Stimulated activated CD4-positive, alpha-beta T cell treated with anti-CD3 and anti-CD28 coated beads, TNF-alpha, amount 100 ng/mL, for 48 hours (primary cell): ENCODE measurements around the gene PRAME.
"Not testable (repeated sequence)": the region's sequence is repeated elsewhere in the genome, so short reads cannot be mapped to it uniquely, and the experiment has no call there.

ENCODE experiments used
- DNase-seq, 3 donors: peaks; one replicate each; pipeline ENCODE4 v3.0.0-alpha.2; 2020; ENCODE audit warnings: low read depth in 3 of 3

Gene PRAME

DNA sequence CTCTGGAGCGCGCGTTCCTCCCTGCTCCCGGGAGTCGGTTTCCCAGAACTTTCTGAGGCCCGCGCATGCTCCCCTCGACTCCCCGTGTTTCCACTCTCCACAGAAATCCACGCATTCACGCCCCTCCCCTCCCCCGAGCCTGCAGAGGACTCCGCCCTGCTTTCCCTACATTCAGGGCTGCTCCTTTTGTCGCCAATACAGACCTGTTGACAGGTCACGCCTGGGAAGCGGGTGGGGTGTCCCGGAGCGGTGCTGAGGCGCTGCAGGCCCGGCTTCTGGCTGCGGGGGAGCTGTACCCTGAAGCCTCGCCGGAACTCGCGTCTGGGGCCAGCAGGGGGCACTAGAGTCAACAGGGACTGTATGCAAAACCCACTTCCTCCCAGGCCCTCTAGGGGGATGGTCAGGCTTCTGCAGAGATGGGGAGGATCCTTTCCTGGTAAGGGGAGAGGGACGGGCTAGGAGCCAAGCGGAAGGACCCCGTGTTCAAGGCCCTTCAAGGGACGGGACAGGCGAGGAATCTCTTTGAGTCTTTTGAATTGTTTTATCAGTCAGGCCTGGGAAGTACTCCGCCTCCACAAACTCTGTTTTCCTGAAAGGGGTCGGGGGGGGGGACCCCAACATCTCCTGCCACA, at the start of gene PRAME:
Gene PRAME (minus strand): TSS at position 294 of the 632 bp plus-strand sequence. CDS start 2,433 bp downstream, outside the sequence.
- DNase-seq = peak; percentile 73 to 84 (median 81)

DNA sequence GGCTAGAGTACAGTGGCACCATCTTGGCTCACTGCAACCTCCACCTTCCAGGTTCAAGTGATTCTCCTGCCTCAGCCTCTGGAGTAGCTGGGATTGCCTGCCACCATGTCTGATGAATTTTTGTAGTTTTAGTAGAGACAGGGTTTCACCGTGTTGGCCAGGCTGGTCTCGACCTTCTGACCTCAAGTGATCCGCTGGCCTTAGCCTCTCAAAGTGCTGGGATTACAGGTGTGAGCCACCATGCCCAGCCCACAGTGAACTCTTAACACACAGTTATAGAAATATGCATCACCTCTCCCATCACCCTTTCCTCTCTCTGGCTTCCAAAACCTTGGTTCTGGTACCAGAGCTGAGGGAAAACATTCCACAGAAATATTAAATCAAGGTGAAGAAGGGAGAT, 49.0 kb upstream of the PRAME start:
- DNase-seq = not testable (repeated sequence)

- DNase-seq = no peak
Measured at GRCh38 chr22:22605074-22605404, 46.0 kb upstream of the PRAME start.

- no peak for DNase-seq
Measured at GRCh38 chr22:22604326-22605073, 45.4 kb upstream of the PRAME start.

DNA sequence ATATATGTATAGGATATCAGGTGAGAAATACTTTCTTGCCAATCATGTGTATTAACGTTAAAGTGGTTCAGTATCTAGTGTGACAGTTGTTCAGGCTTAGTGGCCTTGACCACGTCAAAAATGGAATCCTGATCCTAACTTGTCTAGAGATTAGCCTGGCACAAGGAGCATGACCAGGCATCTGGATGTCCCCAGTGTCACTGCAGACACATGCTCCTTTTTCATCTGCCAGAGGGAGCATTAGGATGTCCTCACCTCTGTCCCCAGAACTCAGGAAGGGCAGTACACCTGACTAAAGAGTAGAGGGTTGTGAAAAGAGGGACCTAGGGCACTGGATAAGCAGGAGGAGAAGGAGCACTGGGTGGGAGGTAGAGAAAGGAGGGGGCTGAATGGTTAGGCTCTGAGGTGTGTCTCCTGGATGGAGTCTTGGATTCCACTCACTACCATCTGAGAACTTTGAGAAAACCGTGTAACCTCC, 44.4 kb upstream of the PRAME start:
- no peak for DNase-seq

- no peak for DNase-seq
Measured at GRCh38 chr22:22600531-22601261, 41.6 kb upstream of the PRAME start.

DNA sequence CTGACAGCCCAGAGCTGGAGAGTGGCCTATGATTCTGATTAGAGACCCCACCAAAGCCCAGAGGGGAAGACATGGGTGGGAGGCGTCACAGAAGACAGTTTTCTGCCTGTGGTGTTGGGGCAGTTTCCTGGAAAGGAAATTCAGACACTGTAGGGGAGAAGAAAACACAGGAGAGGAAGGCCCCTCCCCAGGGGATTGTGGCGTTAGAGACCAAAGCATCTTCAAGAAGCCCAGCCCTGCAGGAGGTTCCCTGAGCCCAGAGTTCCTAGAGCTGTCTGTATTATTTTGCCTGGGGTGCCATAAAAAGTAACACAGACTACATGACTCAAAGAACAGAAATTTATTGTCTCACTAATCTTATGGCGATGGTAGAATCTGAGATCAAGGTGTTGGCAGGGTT, 40.2 kb upstream of the PRAME start:
- DNase-seq = no peak

- DNase-seq = no peak
Measured at GRCh38 chr22:22598144-22598543, 39.1 kb upstream of the PRAME start.

GRCh38 chr22:22595001-22595835, 36.2 kb upstream of the PRAME start:
- DNase-seq = no peak

DNA sequence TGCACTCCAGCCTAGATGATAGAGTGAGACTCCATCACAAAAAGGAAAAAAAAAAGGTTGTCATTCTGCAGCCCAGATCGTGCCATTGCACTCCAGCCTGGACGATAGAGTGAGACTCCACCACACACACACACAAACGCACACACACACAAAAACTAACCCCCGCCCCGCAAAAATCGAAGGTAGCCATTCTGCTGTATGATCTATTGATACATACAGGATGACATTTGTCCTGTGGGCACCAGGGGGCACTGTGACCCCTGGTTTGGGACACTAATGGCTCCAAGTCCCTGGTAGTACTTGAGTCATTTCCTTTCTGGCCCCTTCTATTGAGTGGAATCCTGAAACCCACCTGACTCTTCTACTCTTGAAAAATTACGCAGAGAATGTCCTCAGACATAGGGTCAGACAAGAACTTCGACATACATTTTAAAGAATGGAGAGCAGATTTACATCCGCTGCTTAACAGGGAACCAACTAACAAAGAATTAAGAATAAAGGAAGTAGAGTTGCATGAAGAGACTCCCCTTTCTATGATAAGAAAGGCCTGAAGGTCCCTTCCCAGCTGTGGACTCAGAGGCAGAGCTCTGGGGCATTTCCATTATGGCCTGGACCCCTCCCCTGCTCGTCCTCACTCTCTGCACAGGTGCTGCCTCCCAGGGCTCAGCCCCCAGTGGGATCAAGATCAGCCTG, 35.0 kb upstream of the PRAME start:
- DNase-seq = peak; percentile 26 to 31 (median 28)

- DNase-seq = no peak
Measured at GRCh38 chr22:22593250-22593649, 34.2 kb upstream of the PRAME start.

DNA sequence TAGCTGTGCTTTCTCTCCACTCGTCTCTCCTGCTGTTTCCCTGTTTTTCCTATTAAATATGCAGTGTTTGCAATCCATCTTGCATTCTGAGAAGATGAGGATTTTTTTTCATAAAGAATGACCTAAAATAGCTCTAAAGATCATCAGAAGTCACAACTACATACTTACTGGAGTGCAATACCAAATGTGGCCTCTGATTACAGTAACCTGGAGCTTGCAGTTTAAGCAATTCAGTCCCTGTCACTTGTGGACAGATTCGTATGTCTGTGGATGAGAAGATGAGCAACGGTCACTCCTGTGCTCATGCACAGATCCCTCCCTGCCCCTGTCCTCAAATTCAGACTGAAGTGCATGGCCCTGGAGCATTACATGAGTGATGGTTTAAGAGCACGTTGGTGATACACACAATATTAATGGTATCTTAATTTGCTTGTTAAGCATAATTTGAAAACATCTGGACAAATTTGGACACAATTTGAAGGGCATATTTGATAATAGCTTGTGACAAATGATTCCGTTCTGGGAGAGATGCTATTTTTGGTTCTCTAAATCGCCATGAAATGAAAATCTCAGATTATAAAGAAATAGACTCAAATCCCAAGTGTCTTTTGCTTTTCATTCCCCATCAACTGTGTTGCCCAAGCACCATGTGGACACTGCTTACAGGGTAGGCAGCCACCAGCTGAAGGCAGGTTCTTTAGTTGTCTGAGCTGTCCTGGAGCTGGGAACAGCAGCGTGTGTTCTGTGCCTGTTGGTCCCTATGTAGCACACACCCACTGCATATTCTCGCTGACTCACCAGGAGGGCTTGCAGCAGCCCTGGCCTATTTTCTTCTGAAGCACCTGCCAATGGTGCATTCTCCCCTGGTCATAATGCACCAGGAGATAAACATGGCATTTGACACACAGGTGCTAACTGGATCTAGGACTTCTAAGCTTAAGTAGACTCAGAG, 32.6 kb upstream of the PRAME start:
- DNase-seq = no peak

- DNase-seq = no peak
Measured at GRCh38 chr22:22590136-22590891, 31.2 kb upstream of the PRAME start.

- no peak for DNase-seq
Measured at GRCh38 chr22:22588485-22589164, 29.6 kb upstream of the PRAME start.

- DNase-seq = no peak
Measured at GRCh38 chr22:22587577-22588188, 28.6 kb upstream of the PRAME start.

DNA sequence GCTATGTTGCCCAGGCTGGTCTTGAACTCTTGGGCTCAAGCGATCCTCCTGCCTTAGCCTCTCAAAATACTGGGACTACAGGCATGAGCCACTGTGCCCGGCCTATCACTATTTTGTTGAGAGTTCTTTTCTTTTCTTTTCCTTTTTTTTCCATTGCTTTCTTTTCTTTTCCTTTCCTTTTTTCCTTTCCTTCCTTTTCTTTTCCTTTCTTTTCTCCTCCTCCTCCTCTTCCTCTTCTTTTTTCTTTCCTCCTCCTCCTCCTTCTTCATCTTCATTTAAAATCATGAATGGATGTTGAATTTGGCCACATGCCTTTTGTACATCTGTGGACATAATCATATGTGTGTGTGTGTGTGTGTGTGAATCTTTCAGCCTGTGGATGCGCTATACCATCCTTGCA, 25.7 kb upstream of the PRAME start:
- DNase-seq = no peak

DNA sequence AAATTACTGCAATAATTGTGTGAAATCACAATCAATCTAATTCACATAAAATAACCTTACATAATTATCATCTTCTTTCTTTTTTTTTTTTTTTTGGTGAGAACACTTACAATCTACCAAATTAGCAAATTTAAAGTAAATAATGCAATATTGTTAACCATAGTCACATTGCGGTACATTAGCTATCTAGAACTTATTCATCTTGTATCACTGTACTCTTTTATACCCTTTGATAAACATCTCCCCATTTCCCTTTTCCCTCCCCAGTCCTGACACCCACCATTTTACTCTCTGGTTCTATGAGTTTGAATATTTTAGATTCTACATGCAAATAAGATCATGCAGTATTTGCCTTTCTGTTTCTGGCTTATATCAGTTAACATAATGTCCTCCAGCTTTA, 24.0 kb upstream of the PRAME start:
- DNase-seq = no peak

DNA sequence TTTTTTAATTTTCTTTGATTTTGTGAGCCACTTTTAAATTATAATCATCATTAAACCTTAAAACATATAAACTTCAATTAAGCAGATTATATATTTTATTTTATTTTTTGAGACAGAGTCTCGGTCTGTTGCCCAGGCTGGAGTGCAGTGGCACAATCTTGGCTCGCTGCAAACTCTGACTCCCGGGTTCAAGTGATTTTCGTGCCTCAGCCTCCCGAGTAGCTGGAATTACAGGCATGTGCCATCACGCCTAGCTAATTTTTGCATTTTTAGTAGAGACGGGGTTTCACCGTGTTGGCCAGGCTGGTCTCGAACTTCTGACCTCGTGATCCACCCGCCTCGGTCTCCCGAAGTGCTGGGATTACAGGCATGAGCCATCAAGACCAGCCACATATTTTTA, 22.5 kb upstream of the PRAME start:
- not testable (repeated sequence) for DNase-seq
